ENCODE data around the gene CGB3.

- TF ChIP-seq ZFP41 (tag by site-specific recombination; IDR thresholded peaks at IDR 0.05; ENCODE audit: borderline replicate concordance) (no peak), ZNF175 (tag by site-specific recombination; IDR thresholded peaks at IDR 0.05) (no peak)
Measured at GRCh38 chr19:49059053-49059452, 34.9 kb upstream of the CGB3 start.

Data from HEK293 (cell line).